Fibroblast of the conjunctiva (primary cell): ENCODE results near the gene FBXL17.

Experiments used
- DNase-seq: peaks from one replicate; pipeline ENCODE4 v3.0.0-alpha.2; 2010; ENCODE audit warnings: low read depth

Gene FBXL17

GRCh38 chr5:107864793-107865192, 517.1 kb downstream of the FBXL17 start:
- DNase-seq: peak; percentile 46

- DNase-seq: no peak
Measured at GRCh38 chr5:107863125-107863524, 518.8 kb downstream of the FBXL17 start.

- no peak for DNase-seq
Measured at GRCh38 chr5:107861565-107861964, 520.3 kb downstream of the FBXL17 start.

- no peak for DNase-seq
Measured at GRCh38 chr5:107860044-107860443, 521.9 kb downstream of the FBXL17 start.

DNA sequence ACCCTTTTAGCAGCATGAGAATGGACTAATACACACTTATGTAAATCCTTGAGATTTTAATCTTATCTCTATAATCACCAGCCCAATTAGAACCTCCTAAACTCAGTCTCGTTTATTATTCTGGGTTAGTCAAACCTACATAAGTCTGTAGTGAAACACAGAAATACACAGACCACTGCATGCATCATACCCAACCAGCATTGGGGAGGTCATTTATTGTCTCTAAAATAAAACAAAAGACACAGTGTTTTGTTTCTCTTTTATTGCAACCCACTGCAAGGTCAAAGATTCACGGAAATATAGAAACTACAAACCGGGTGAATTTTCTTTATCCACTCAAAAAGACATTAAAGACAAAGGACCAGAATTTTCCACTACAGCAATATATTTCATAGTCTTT, 523.1 kb downstream of the FBXL17 start:
- no peak for DNase-seq

GRCh38 chr5:107858324-107858723, 523.6 kb downstream of the FBXL17 start:
- no peak for DNase-seq

DNA sequence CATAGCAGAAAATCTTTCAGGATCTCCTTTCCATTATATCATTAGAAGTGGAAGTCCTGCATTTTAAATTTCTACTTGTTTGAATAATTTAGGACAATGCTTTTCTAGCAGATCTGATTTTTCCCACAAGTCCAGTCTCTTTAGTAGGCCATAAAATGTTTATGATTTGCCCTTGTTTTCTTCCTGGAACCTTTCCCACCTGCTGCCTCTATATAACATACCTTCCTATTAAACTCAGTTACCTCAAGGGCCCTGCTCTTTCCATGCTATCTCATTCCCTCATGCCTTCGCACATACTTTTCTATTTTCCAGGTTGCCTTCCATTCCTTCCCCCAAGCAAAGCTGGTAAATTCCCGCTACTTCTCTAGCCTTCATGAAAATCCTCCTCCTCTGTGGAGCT, 524.1 kb downstream of the FBXL17 start:
- DNase-seq: no peak

DNA sequence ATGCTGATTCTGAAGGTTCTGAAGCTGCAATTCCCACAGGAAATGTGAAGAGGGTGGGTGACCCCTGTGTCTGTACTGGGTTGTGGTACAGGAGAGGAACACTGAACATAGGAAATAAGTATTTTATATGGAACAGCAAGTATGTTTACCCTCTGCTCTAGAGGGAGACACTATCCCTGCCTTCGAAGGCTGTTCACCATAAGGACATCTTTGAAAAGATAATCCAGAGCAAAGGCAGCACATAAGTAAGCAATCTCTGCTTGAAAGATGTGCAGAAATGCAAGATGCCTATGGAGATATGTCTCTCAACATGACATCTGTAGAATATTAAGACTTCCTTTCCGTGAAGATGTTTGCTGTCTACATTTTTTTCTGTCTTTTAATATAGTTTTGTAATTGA, 526.7 kb downstream of the FBXL17 start:
- no peak for DNase-seq

- no peak for DNase-seq
Measured at GRCh38 chr5:107853696-107854095, 528.2 kb downstream of the FBXL17 start.

- DNase-seq: no peak
Measured at GRCh38 chr5:107853031-107853430, 528.9 kb downstream of the FBXL17 start.

DNA sequence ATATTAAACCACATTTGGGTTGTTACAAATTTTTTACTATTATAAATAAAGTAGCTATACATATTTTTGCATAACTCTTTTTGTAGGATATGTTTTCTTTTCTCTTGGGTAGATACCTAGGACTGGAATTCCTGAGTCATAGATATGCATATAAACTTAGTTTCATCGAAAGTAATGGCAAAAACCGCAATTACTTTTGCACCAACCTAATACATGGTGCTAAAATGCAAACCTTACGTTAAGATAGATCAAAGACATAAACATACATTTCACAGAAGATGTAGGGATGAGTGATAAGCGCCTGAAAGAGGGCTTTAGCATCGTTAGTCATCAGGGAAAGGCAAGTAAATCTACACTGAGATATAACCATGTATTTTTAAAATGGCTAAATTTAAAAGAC, 532.8 kb downstream of the FBXL17 start:
- DNase-seq: no peak

DNA sequence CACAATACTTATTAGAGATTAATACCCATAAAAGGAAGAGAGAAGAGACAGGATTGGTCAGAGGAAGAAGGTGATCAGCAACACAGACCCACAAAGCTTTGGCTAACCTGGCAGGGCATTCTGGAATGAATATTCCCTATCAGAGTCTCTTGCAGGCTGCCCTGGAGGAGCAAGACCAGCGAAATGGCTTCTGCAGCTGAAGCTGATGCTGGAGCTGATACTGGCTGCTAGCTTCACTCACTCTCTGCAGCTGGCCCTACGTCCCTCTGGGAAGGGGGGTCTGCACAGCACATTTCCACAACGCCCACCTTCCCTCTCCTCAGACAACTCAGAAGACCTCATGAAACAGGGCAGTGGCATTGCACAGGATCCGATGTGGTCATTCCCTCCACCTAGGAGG, 541.3 kb downstream of the FBXL17 start:
- no peak for DNase-seq

DNA sequence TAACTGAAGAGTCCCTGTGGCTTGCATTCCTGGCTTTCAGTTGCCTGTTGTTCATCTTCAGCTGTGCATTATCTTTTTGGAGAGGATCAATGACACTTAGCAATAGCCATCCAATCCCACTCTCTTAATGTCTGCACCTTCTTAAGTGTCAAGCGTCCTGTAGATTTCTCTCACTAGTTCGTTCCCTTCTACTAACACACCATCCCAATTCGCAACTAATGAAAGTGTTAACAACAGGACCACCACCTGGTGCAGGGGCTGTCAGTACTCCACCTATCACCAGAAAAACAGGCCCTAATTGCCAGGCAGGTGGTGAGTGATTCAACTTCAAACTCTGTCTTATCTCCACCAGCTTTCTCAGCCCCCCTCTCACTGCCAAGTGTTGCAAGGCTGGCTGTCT, 541.7 kb downstream of the FBXL17 start:
- DNase-seq: no peak

DNA sequence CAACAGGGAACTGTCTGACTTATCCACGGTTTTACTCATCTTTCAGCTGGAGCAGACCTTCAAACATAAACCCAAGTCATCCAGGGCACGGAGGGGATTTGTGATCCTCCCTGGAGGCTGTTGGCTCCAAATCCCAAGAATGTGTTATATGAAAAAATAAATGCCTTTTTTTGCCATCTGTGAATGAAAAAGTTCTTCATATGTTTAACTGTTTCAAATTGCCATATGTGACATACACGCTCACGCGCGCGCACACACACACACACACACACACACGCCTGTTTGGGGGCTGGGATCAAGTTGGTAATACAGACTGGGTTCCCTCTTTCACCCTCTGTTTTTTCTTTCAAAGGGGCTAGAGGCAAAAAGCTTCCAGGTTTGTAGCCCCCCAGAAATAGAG, 546.8 kb downstream of the FBXL17 start:
- no peak for DNase-seq

DNA sequence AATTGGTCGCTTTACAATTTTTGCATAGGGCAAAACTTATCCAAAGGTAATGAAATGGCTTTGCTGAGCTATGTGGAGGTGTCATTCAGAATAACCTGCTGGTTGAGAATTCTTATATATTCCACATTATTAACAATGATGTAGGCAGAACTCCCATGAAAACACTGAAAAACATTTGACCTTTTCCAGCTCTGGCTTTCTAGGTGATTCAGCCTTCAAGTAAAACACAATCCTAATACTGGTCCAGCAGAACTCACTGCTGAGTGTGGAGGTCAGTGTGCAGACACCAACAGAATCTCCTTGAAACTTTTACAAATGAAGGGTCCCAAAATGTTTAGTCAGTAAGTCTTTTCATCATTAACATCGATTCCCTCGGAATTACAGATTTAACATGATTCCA, 549.2 kb downstream of the FBXL17 start:
- no peak for DNase-seq

GRCh38 chr5:107831612-107832395, 550.1 kb downstream of the FBXL17 start:
- DNase-seq: no peak

GRCh38 chr5:107830750-107831149, 551.1 kb downstream of the FBXL17 start:
- no peak for DNase-seq

DNA sequence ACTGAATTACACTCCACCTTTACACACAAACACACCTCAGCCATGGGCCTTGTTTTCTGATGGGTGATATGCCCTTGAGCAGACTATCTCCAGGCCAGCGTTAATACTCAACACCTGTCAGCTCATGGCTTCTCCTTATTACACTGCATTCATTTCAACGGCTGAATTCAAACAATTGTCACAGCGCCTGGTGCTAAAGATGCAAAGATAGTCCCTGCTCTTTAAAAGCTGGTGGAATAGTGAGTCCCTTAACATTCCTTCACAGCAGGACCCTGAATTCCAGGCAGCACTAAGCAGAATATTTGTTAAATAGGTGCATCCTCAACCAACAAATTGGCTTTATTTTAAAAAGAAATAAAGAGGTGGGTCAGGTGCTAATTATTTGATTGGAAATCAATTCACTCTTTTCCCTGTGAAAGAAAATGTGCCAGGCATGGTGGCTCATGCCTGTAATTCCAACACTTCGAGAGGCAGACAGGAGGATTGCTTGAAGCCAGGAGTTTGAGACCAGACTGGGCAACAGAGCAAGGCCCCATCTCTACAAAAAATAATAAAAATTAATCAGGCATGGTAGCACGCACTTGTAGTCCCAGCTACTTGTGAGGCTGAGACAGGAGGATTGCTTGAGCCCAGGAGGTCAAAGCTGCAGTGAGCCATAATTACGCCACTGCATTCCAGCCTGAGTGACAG, 555.4 kb downstream of the FBXL17 start:
- no peak for DNase-seq

DNA sequence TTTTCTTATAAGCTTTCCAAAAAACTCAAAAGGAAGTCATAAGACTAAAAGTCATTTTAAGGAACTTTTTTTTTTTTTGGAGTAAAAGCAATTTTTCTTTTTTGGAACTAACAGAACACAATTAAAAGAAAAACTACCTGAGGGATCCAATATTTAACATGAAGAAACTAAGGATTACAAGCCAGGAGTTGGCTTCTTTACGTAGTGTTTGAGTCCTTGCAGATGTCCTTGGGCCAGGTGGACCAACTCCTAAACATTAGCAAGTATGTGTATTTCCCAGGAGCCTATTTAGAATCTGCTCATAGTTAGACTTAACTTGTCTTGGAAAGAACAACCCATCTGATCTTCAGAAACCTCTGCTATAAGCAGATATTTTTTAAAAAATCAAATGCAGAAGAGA, 557.1 kb downstream of the FBXL17 start:
- DNase-seq: no peak

DNA sequence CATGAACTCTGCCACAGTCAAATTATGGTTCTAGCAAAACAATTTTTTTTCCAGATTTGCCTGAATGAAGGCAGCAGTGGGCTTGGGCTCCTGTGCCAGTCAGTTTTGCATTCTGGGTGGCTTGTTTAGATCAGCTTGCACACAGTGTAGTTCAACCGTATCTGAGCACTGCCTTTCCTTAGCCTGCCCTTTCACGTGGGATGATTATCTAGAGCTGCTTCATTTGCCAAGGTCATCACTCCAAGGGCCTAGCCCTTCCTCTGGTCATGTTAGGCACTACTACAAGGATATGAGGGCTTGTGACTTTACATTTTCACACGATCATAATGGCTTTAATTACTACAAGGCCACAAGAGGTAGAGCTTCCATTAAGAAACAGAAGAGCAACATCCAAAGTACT, 560.6 kb downstream of the FBXL17 start:
- no peak for DNase-seq

DNA sequence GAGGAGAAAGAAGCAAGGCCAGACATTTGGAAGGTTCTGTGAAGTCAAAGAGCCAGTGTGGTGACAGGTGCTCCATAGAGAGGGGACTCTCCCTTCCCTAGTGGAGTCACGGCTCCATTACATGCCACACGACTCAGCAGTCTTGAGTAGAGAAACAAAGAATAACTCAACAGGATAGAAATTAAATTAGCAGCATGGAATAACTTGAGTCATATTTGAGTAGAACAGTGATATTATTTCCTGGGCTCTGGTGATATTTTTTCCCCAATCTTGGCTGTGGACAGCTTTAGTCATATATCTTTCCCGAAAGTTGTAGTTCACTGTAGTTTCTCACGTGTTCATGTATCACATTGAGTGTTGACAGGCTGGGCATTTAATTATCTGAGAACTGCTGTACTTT, 561.5 kb downstream of the FBXL17 start:
- no peak for DNase-seq

GRCh38 chr5:107817951-107818350, 563.9 kb downstream of the FBXL17 start:
- DNase-seq: no peak

GRCh38 chr5:107817436-107817835, 564.5 kb downstream of the FBXL17 start:
- no peak for DNase-seq

DNA sequence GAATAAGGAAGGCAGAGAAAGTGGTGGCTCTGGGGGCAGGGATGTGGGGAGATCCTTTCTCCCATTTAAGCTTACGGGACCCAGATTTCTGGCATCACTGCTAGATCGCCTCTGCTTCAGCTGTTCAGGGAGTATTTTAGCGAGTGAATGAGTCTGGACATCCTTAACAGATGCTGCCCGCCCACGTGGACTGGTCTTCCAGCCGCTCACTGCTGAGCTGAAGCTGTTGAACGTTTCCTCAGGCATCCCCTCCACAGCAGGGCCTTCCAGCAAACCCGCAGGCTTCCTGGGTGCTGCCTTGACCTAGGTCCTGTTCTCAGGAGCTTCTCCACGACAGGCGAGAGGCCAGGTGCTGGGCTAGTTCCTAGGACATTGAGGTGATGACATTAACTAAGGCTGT, 566.8 kb downstream of the FBXL17 start:
- DNase-seq: no peak
